ENCODE data around the gene MCEMP1.
"Not testable (repeated sequence)": the region's sequence is repeated elsewhere in the genome, so short reads cannot be mapped to it uniquely, and the experiment has no call there.

The MCEMP1 gene

GRCh38 chr19:7640803-7641202 lies 36.1 kb upstream of the MCEMP1 start:
- Histone ChIP-seq H3K9me3 (ENCODE audit: severe bottlenecking) (no peaks in the 10 kb centered on the region), H3K4me1 (ENCODE audit: insufficient read depth, poor library complexity, severe bottlenecking) (peaks cover 3% of the 10 kb centered on the region), H3K27me3 (ENCODE audit: insufficient read depth, poor library complexity, severe bottlenecking) (no peaks in the 10 kb centered on the region), H3K4me3 (ENCODE audit: severe bottlenecking) (no peak overlapping the region), H3K36me3 (ENCODE audit: low read depth) (no peaks in the 10 kb centered on the region; the same call in 1 of the 2 replicates), H3K27ac (ENCODE audit: poor library complexity, severe bottlenecking) (no peak overlapping the region)
- TF ChIP-seq CTCF (IDR thresholded peaks at IDR 0.05; ENCODE audit: poor library complexity, severe bottlenecking), result no peak
- DNase-seq (ENCODE audit: low spot score) (no peak), ATAC-seq (ENCODE audit: low read depth) (no peak)

- ATAC-seq (ENCODE audit: low read depth), result no peak
- Histone ChIP-seq H3K4me1 (ENCODE audit: insufficient read depth, poor library complexity, severe bottlenecking) (peaks cover 2% of the 10 kb centered on the region), H3K36me3 (ENCODE audit: low read depth) (no peaks in the 10 kb centered on the region; the same call in 1 of the 2 replicates), H3K9me3 (ENCODE audit: severe bottlenecking) (no peaks in the 10 kb centered on the region), H3K27ac (ENCODE audit: poor library complexity, severe bottlenecking) (no peak overlapping the region), H3K27me3 (ENCODE audit: insufficient read depth, poor library complexity, severe bottlenecking) (no peaks in the 10 kb centered on the region), H3K4me3 (ENCODE audit: severe bottlenecking) (no peak overlapping the region)
- no peak for TF ChIP-seq CTCF (IDR thresholded peaks at IDR 0.05; ENCODE audit: poor library complexity, severe bottlenecking)
- DNase-seq (ENCODE audit: low spot score), result no peak
Observed at GRCh38 chr19:7641290-7642276, 35.3 kb upstream of the MCEMP1 start.

GRCh38 chr19:7642295-7643030 lies 34.4 kb upstream of the MCEMP1 start:
- H3K9me3 ChIP-seq (ENCODE audit: severe bottlenecking), result no peaks in the 10 kb centered on the region
- no peak for ATAC-seq (ENCODE audit: low read depth)
- H3K4me3 ChIP-seq (ENCODE audit: severe bottlenecking), result no peak overlapping the region
- no peaks in the 10 kb centered on the region; the same call in 1 of the 2 replicates for H3K36me3 ChIP-seq (ENCODE audit: low read depth)
- H3K27me3 ChIP-seq (ENCODE audit: insufficient read depth, poor library complexity, severe bottlenecking), result no peaks in the 10 kb centered on the region
- H3K4me1 ChIP-seq (ENCODE audit: insufficient read depth, poor library complexity, severe bottlenecking), result no peaks in the 10 kb centered on the region
- DNase-seq (ENCODE audit: low spot score), result no peak
- TF ChIP-seq CTCF (IDR thresholded peaks at IDR 0.05; ENCODE audit: poor library complexity, severe bottlenecking), result no peak
- no peak overlapping the region for H3K27ac ChIP-seq (ENCODE audit: poor library complexity, severe bottlenecking)

GRCh38 chr19:7643031-7643415 lies 33.9 kb upstream of the MCEMP1 start:
- no peak for ATAC-seq (ENCODE audit: low read depth)
- H3K36me3 ChIP-seq (ENCODE audit: low read depth), result no peaks in the 10 kb centered on the region; the same call in 1 of the 2 replicates

GRCh38 chr19:7643629-7644549 lies 33.0 kb upstream of the MCEMP1 start:
- H3K4me3 ChIP-seq (ENCODE audit: severe bottlenecking); DNase-seq (ENCODE audit: low spot score); H3K36me3 ChIP-seq (ENCODE audit: low read depth); ATAC-seq (ENCODE audit: low read depth); H3K4me1 ChIP-seq (ENCODE audit: insufficient read depth, poor library complexity, severe bottlenecking); H3K9me3 ChIP-seq (ENCODE audit: severe bottlenecking); H3K27ac ChIP-seq (ENCODE audit: poor library complexity, severe bottlenecking); H3K27me3 ChIP-seq (ENCODE audit: insufficient read depth, poor library complexity, severe bottlenecking): not testable (repeated sequence)

More at GRCh38 chr19:7643031-7643415, 33.9 kb upstream of the MCEMP1 start:
- Histone ChIP-seq H3K27me3 (ENCODE audit: insufficient read depth, poor library complexity, severe bottlenecking) (no peaks in the 10 kb centered on the region), H3K4me3 (ENCODE audit: severe bottlenecking) (no peak overlapping the region), H3K4me1 (ENCODE audit: insufficient read depth, poor library complexity, severe bottlenecking) (no peaks in the 10 kb centered on the region), H3K27ac (ENCODE audit: poor library complexity, severe bottlenecking) (no peak overlapping the region), H3K9me3 (ENCODE audit: severe bottlenecking) (no peaks in the 10 kb centered on the region)
- TF ChIP-seq CTCF (IDR thresholded peaks at IDR 0.05; ENCODE audit: poor library complexity, severe bottlenecking), result no peak
- DNase-seq (ENCODE audit: low spot score), result no peak

Measured in RWPE2 (cell line).